ENCODE results near the gene GPATCH4. TPM values are rescaled to one million over a fixed set of nuclear protein-coding genes. Genes with fewer than 3 reads are reported as not detected.

GPATCH4 gene
- total and polyA plus RNA-seq, 12 donors = 9.3 to 34.5 (median 13.5) TPM

DNA sequence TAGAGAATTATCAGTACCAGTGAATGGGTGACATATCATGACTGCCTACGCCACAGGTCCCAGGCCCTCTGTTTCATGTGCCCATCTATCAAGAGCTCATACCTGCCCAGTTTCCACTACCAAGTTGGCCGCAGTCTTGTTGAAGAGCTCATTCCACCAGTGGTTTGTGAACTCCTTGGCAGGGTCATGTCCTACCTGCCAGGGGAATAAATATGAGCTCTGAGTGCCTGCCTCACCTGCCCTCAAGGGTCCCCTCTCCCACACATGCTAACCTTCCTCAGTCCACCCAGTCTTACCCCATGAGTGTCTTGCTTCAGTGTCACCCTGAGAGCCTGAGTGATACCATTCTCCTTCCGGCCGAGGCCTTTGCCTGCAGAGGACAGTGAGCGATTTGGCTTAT, 3.2 kb downstream of the GPATCH4 start:
- peaks cover 0 to 63% (median 22%) of the 10 kb centered on the region in 9 donors for H3K36me3 ChIP-seq
- no peak for TF ChIP-seq CTCF (IDR thresholded peaks at IDR 0.05)
- no peaks in the 10 kb centered on the region for H3K9me3 ChIP-seq
- H3K4me1 ChIP-seq = peaks cover 7 to 25% (median 15%) of the 10 kb centered on the region in 9 donors
- no peaks in the 10 kb centered on the region for H3K27me3 ChIP-seq
- no peak overlapping the region for H3K4me3 ChIP-seq
- no peak for DNase-seq
- intact Hi-C loops (cut with DNase I) = loop anchor here in 1 of 10 donors (10.0 kb wide), 1 partner anchor 113 kb away; no protein-coding TSS in a partner anchor
- 93 to 95% methylated on average over 5 of the region's 5 CpGs for WGBS, 2 donors
- no peak overlapping the region for H3K27ac ChIP-seq
- ATAC-seq = no peak

- H3K27me3 ChIP-seq = no peaks in the 10 kb centered on the region
- ATAC-seq = no peak
- no peak for DNase-seq
- peaks cover 9 to 23% (median 13%) of the 10 kb centered on the region in 9 donors for H3K4me1 ChIP-seq
- 90 to 92% methylated on average over 3 of the region's 3 CpGs for WGBS, 2 donors
- no peak overlapping the region for H3K27ac ChIP-seq
- H3K36me3 ChIP-seq = peaks cover 0 to 69% (median 25%) of the 10 kb centered on the region in 9 donors
- intact Hi-C loops (cut with DNase I) = loop anchor here in 1 of 10 donors (10.0 kb wide), 1 partner anchor 112 kb away; no protein-coding TSS in a partner anchor
- no peaks in the 10 kb centered on the region for H3K9me3 ChIP-seq
- H3K4me3 ChIP-seq = no peak overlapping the region
- no peak for TF ChIP-seq CTCF (IDR thresholded peaks at IDR 0.05)
Observed at GRCh38 chr1:156596426-156596825, 4.9 kb downstream of the GPATCH4 start.

GRCh38 chr1:156595016-156595415, 6.3 kb downstream of the GPATCH4 start:
- TF ChIP-seq CTCF (IDR thresholded peaks at IDR 0.05) = no peak
- Histone ChIP-seq H3K4me3 (no peak overlapping the region), H3K9me3 (no peaks in the 10 kb centered on the region), H3K36me3 (peaks cover 0 to 69% (median 25%) of the 10 kb centered on the region in 9 donors), H3K27me3 (no peaks in the 10 kb centered on the region), H3K4me1 (peaks cover 3 to 20% (median 13%) of the 10 kb centered on the region in 9 donors), H3K27ac (no peak overlapping the region)
- WGBS, 2 donors = 87 to 91% methylated on average over 2 of the region's 2 CpGs
- intact Hi-C loops (cut with DNase I) = loop anchor here in 1 of 10 donors (10.0 kb wide), 1 partner anchor 110 kb away; no protein-coding TSS in a partner anchor
- DNase-seq (no peak), ATAC-seq (no peak)

DNA sequence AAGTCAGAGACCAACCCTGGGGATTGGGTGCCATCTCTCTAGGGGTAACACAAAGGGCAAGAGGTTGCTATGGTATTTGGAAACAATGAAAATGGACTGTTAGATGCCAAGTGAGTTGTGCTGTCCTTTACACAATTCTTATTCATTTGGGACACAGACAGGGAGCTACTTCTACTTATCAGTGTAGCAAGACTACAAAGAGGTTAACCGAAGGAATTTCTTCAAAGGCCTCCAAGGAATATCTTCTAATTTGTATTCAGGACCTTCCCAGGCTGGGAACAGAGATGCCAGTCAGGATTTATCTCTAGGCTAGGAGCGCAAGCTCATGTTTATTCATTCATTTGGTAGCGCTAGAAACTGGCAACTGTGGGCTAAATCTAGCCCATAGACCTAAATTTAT, 7.1 kb downstream of the GPATCH4 start:
- DNase-seq (no peak), ATAC-seq (no peak)
- TF ChIP-seq CTCF (IDR thresholded peaks at IDR 0.05) = no peak
- no peak overlapping the region for H3K4me3 ChIP-seq
- 76 to 79% methylated on average over 3 of the region's 3 CpGs for whole genome bisulfite sequencing, 2 donors
- intact Hi-C loops (cut with DNase I) = loop anchor here in 5 of 10 donors (5.0 to 10.0 kb wide), 5 partner anchors 87 to 142 kb away; partner anchors contain the start of gene MEF2D (in 1 of the 5)
- H3K36me3 ChIP-seq = peaks cover 0 to 67% (median 25%) of the 10 kb centered on the region in 9 donors
- H3K27ac ChIP-seq = no peak overlapping the region
- no peaks in the 10 kb centered on the region for H3K27me3 ChIP-seq
- peaks cover 3 to 19% (median 13%) of the 10 kb centered on the region in 9 donors for H3K4me1 ChIP-seq
- no peaks in the 10 kb centered on the region for H3K9me3 ChIP-seq
